Thyroid gland (tissue), 4 donors: Measurements from ENCODE around the gene MICAL3. TPM values are rescaled to one million over a fixed set of nuclear protein-coding genes. Genes with fewer than 3 reads are reported as not detected.

ENCODE experiments used
- DNase-seq, 2 donors: peaks; one replicate each; pipeline ENCODE4 v3.0.0-alpha.2; 2019
- H3K27ac ChIP-seq, 3 donors: fragments of 200-600 bp; sonication (generic); 1 replicate in 2 of 3; 2 replicates in 1 of 3; pipeline ENCODE4 v1.5.1; 2016 to 2019; ENCODE audit warnings: mild to moderate bottlenecking in 1 of 3, moderate library complexity in 1 of 3
- H3K27me3 ChIP-seq: fragments of 200-600 bp; sonication (generic); one replicate; pipeline ENCODE4 v1.5.1; 2019
- H3K36me3 ChIP-seq, 2 donors: fragments of 200-600 bp; sonication (generic); one replicate each; pipeline ENCODE4 v1.5.1; 2016 to 2019
- H3K4me1 ChIP-seq, 2 donors: fragments of 200-600 bp; sonication (generic); one replicate each; pipeline ENCODE4 v1.5.1; 2017 to 2019
- H3K4me3 ChIP-seq, 3 donors: fragments of 200-600 bp; sonication (generic); replicated peaks in 1 of 3; 1 replicate in 2 of 3; 2 replicates in 1 of 3; pipeline ENCODE4 v1.5.1; 2016; ENCODE audit warnings: mild to moderate bottlenecking in 1 of 3
- H3K9me3 ChIP-seq: fragments of 200-600 bp; sonication (generic); one replicate; pipeline ENCODE4 v1.5.1; 2017
- POLR2A ChIP-seq, 2 donors: fragments of 450-650 bp; IDR thresholded peaks; one replicate each; pipeline ENCODE4 v1.6.1; 2017; ENCODE audit warnings: antibody characterized with exemption in 2 of 2, mild to moderate bottlenecking in 2 of 2, moderate library complexity in 1 of 2
- WGBS, 2 donors: methylation state at CpG; one replicate each; pipeline ENCODE4 v1.1.5; 2017; 5-methylcytosine and 5-hydroxymethylcytosine counted together
- intact Hi-C: fragments of 100-400 bp; cut with DNase I; formaldehyde crosslinking; loops from one replicate; pipeline ENCODE4 v1.15.1; 2023
- total RNA-seq, 4 donors: library from RNA; depleted of rRNA; stranded (reverse); fragments of >200 nt; gene quantifications; one replicate each; pipeline ENCODE4 v1.2.3, GENCODE V29; 2016
- TF ChIP-seq, protein P1 (sequence below), 6 experiments: fragments of 200-600 bp in 3 of 6; fragments of 450-650 bp in 3 of 6; sonication (generic) in 3 of 6; IDR thresholded peaks; one replicate each; pipeline ENCODE4 v1.5.1; 2016 to 2019; ENCODE audit warnings: antibody characterized with exemption in 6 of 6, mild to moderate bottlenecking in 2 of 6, inconsistent platforms in 1 of 6, moderate library complexity in 1 of 6

The MICAL3 gene
- total RNA-seq, 4 donors from 2014 or later = 31.8 to 53.8 (median 43.6) TPM

DNA sequence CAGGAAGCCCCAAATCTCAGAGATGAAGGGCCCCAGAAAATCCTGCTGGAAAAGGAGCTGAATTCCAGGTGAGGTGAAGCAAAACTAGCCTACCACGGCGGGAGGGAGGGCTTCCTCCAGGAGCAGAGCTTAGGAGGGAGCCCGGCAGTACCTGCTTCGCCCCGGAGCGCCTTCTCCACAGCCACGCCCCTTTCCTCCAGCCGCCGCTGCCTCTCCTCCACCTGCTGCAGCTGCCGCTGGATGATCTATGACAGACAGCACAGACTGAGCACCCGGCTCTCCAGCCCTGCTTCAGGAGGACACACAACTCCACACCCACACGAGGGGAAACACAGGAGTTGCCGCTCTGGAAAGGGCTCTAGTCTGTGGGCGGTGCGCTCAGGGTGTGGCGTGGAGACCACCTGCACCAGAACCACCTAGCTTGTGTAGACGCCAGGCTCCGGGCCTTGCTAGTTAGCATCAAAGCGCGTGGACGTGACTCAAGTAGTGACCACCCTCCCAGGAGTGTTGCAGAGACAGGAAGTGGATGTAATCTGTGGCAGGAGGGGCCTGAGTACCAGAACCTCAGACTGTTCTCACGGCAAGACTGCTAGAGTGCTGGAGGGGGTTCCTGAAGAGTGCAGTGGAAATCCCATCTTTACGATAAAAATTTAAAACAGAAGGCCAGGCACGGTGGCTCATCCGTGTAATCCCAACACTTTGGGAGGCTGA, 215.5 kb downstream of the MICAL3 start:
- intact Hi-C loops = no loop called here
- Histone ChIP-seq H3K27ac (no peak overlapping the region), H3K27me3 (no peaks in the 10 kb centered on the region), H3K4me3 (no peak overlapping the region), H3K4me1 (no peaks in the 10 kb centered on the region), H3K9me3 (no peaks in the 10 kb centered on the region), H3K36me3 (peaks cover 21 to 30% of the 10 kb centered on the region in 2 donors)
- no peak for DNase-seq
- no peak for TF ChIP-seq POLR2A (IDR thresholded peaks at IDR 0.05)
- TF ChIP-seq, protein P1, sequence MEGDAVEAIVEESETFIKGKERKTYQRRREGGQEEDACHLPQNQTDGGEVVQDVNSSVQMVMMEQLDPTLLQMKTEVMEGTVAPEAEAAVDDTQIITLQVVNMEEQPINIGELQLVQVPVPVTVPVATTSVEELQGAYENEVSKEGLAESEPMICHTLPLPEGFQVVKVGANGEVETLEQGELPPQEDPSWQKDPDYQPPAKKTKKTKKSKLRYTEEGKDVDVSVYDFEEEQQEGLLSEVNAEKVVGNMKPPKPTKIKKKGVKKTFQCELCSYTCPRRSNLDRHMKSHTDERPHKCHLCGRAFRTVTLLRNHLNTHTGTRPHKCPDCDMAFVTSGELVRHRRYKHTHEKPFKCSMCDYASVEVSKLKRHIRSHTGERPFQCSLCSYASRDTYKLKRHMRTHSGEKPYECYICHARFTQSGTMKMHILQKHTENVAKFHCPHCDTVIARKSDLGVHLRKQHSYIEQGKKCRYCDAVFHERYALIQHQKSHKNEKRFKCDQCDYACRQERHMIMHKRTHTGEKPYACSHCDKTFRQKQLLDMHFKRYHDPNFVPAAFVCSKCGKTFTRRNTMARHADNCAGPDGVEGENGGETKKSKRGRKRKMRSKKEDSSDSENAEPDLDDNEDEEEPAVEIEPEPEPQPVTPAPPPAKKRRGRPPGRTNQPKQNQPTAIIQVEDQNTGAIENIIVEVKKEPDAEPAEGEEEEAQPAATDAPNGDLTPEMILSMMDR (IDR thresholded peaks at IDR 0.05) = no peak
- 90 to 91% methylated on average over 24 to 25 of the region's 25 CpGs for WGBS, 2 donors

DNA sequence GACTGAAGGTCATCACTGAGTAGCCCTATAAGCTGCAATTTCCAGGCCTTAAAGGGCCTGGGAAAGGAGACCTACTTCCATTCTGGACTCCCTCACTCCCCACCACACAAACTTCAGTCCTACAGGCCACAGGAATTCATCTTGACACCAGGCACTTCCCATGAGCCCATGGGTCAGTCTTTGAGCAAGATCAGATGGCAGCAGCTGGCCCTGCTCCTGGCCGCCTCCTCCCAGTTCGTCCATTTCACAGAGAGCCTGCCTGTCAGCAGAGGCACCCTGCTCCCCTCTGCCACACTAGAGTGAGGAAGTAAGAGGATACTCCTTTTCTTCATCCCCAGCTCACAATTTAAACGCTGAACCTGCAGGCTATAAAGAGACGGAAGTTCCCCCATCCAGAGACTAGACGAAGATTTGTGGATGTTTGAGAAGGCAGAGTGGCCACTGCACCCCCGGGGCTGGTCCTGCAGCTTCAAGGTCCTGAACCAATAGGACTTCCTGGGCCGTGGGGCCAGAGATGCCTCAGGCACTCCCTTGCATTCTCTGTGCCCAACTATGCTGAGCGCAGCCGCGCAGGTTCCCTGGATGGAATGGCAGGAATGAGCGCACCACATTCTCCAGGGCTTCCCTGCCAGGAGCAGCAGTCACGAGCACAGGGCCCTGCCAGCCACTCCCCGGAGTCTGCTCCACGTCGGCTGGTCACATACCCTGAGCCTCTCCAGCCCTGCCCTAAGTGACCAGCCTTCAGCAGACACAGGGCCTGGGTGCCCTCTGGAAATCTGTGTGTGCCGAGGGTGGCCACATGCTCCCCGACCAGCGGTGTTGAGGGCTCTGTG, 216.6 kb downstream of the MICAL3 start:
- no peaks in the 10 kb centered on the region for H3K27me3 ChIP-seq
- TF ChIP-seq, protein P1 (IDR thresholded peaks at IDR 0.05) = no peak
- no peak for TF ChIP-seq POLR2A (IDR thresholded peaks at IDR 0.05)
- H3K9me3 ChIP-seq = no peaks in the 10 kb centered on the region
- DNase-seq = no peak
- H3K27ac ChIP-seq = no peak overlapping the region
- peaks cover 21 to 30% of the 10 kb centered on the region in 2 donors for H3K36me3 ChIP-seq
- no peak overlapping the region for H3K4me3 ChIP-seq
- WGBS, 2 donors = 87 to 92% methylated on average over 12 to 13 of the region's 18 CpGs
- intact Hi-C loops = no loop called here
- no peaks in the 10 kb centered on the region for H3K4me1 ChIP-seq

DNA sequence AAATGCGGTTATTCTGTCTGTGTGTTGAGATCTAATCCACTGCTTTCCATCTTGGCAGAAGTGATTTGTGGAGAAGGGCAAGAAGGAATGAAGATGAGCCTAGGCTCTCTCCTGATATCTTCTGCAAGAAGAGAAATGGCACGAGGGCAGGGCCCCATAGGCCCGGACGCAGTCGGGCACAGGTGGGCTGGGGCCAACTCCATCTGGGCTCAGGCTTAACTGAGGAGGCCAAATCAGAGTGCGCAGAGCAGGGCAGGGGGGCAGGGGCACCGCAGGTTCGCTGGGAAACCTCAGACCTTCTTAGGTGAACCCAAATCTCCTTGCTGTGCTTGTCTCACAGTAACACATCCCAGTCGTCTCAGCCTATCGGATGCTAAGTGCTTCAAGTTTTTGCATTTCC, 217.3 kb downstream of the MICAL3 start:
- WGBS, 2 donors = 93 to 98% methylated on average over 10 of the region's 10 CpGs
- intact Hi-C loops = no loop called here
- H3K9me3 ChIP-seq = no peaks in the 10 kb centered on the region
- H3K4me3 ChIP-seq = no peak overlapping the region
- DNase-seq = no peak
- no peak for TF ChIP-seq POLR2A (IDR thresholded peaks at IDR 0.05)
- TF ChIP-seq, protein P1 (IDR thresholded peaks at IDR 0.05) = no peak
- H3K4me1 ChIP-seq = no peaks in the 10 kb centered on the region
- no peaks in the 10 kb centered on the region for H3K27me3 ChIP-seq
- peaks cover 18 to 27% of the 10 kb centered on the region in 2 donors for H3K36me3 ChIP-seq
- H3K27ac ChIP-seq = no peak overlapping the region

DNA sequence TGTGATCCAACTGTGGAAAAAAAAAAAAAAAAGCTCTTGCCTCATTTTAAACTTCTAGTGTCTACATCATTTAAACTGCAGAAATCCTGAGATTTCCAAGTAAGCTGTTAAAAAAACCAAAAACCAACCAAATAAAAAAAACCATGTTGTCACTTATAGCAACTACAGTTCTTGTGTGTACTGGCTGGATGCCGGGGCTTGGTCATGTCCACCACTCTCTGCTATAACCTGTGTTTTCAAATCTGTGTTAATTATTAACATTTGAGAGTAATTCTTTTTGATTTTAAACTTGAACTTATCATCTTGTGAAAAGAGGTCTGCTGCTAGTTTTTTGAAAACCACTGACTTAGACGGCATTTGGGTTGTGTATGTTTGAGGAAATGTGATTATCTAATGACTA, 217.9 kb downstream of the MICAL3 start:
- H3K36me3 ChIP-seq = peaks cover 15 to 27% of the 10 kb centered on the region in 2 donors
- H3K27me3 ChIP-seq = no peaks in the 10 kb centered on the region
- no peaks in the 10 kb centered on the region for H3K9me3 ChIP-seq
- DNase-seq = no peak
- intact Hi-C loops = no loop called here
- TF ChIP-seq, protein P1 (IDR thresholded peaks at IDR 0.05) = no peak
- no peak for TF ChIP-seq POLR2A (IDR thresholded peaks at IDR 0.05)
- 66 to 95% methylated on average over 2 of the region's 2 CpGs for WGBS, 2 donors
- no peaks in the 10 kb centered on the region for H3K4me1 ChIP-seq
- no peak overlapping the region for H3K27ac ChIP-seq
- no peak overlapping the region for H3K4me3 ChIP-seq
